Measurements from ENCODE around the gene CASP10.
"Not testable (repeated sequence)": the region's sequence is repeated elsewhere in the genome, so short reads cannot be mapped to it uniquely, and the experiment has no call there.

Gene CASP10

GRCh38 chr2:201233812-201234662 lies 51.1 kb downstream of the CASP10 start:
- no peak for DNase-seq

- DNase-seq, result peak in 1 of 2 experiments; percentile 3
Measured at GRCh38 chr2:201234663-201235135, 51.8 kb downstream of the CASP10 start.

GRCh38 chr2:201235860-201236811 lies 53.2 kb downstream of the CASP10 start:
- DNase-seq, result peak; percentile 28 to 74

- DNase-seq, result no peak
Measured at GRCh38 chr2:201237486-201238123, 54.7 kb downstream of the CASP10 start.

GRCh38 chr2:201239167-201239935 lies 56.4 kb downstream of the CASP10 start:
- not testable (repeated sequence) for DNase-seq

- no peak for DNase-seq
Measured at GRCh38 chr2:201242571-201243277, 59.8 kb downstream of the CASP10 start.

GRCh38 chr2:201244829-201245228 lies 61.9 kb downstream of the CASP10 start:
- DNase-seq, result no peak

GRCh38 chr2:201246280-201246679 lies 63.3 kb downstream of the CASP10 start:
- DNase-seq, result no peak

GRCh38 chr2:201248288-201248844 lies 65.4 kb downstream of the CASP10 start:
- no peak for DNase-seq

GRCh38 chr2:201249889-201250288 lies 66.9 kb downstream of the CASP10 start:
- DNase-seq, result no peak

GRCh38 chr2:201250741-201251140 lies 67.8 kb downstream of the CASP10 start:
- no peak for DNase-seq

GRCh38 chr2:201254081-201254730 lies 71.3 kb downstream of the CASP10 start:
- no peak for DNase-seq

- no peak for DNase-seq
Measured at GRCh38 chr2:201255408-201256033, 72.6 kb downstream of the CASP10 start.

GRCh38 chr2:201256082-201256481 lies 73.1 kb downstream of the CASP10 start:
- no peak for DNase-seq

GRCh38 chr2:201257381-201257955 lies 74.5 kb downstream of the CASP10 start:
- no peak for DNase-seq

GRCh38 chr2:201257956-201258665 lies 75.2 kb downstream of the CASP10 start:
- DNase-seq, result no peak

GRCh38 chr2:201258666-201259615 lies 76.0 kb downstream of the CASP10 start:
- DNase-seq, result no peak

GRCh38 chr2:201260302-201260800 lies 77.4 kb downstream of the CASP10 start, which contains the start of gene CASP8:
TSS of gene CASP8 (plus strand) at chr2:201260536. CDS start at chr2:201266487, 5,951 bp downstream.
- DNase-seq, result no peak

Data from NCI-H526 (cell line).